Measurements from ENCODE around the gene CCR3.

DNA sequence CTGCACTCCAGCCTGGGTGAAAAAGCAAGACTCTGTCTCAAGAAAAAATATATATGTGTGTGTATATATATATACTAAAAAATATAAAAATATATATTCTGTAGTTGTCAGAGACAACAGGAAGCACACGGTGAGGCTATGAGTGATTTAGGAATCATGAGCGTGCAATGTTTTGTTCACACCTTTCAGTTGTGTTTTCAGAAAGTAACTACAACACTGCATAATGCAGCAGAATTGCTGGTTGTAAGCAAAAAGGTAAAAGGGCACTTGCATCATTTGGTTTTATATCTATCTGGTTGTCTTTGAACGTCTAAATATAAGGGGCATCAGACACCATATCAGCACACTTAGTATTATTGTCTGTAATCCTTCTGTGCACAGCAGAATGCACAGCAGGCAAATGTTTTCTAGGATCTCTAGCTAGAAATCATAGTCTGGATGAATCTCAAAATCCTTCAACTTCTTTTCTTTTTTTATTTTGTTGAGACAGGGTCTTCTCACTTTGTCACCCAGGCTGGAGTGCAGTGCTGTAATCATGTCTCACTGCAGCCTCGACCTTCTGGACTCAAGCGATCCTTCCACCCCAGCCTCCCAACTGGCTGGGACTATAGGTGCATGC is 44.8 kb downstream of the CCR3 start:
- TF ChIP-seq, protein P1, sequence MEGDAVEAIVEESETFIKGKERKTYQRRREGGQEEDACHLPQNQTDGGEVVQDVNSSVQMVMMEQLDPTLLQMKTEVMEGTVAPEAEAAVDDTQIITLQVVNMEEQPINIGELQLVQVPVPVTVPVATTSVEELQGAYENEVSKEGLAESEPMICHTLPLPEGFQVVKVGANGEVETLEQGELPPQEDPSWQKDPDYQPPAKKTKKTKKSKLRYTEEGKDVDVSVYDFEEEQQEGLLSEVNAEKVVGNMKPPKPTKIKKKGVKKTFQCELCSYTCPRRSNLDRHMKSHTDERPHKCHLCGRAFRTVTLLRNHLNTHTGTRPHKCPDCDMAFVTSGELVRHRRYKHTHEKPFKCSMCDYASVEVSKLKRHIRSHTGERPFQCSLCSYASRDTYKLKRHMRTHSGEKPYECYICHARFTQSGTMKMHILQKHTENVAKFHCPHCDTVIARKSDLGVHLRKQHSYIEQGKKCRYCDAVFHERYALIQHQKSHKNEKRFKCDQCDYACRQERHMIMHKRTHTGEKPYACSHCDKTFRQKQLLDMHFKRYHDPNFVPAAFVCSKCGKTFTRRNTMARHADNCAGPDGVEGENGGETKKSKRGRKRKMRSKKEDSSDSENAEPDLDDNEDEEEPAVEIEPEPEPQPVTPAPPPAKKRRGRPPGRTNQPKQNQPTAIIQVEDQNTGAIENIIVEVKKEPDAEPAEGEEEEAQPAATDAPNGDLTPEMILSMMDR (IDR thresholded peaks at IDR 0.05), result no peak
- TF ChIP-seq POLR2AphosphoS5 (IDR thresholded peaks at IDR 0.05; ENCODE audit: insufficient read depth in 1 of 2, low read depth in 1 of 2), result no peak
